Measurements from ENCODE around the gene CDC123. TPM values are rescaled to one million over a fixed set of nuclear protein-coding genes. Genes with fewer than 3 reads are reported as not detected.
"Not testable (repeated sequence)": the region's sequence is repeated elsewhere in the genome, so short reads cannot be mapped to it uniquely, and the experiment has no call there.

Gene CDC123
- total RNA-seq, 1 experiment from 2014 or later, result 191 TPM

DNA sequence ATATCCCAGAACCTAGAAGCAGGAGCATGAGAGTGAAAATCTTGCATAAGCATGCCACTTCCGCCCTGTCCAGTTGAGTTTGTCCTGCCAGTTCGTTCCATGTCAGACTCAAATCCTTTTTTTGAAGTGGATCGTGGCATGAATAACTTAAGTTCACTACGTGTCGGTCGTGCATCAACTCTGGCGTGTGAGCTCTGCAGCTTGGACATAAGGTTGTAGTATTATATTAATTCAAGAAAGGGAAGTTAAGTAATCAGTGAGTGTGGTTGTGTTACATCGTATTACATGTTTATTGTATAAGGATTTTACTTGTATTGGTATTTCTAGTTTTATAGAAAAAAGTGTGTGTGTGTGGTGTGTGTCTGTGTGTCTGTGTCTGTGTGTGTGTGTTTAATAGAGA lies 23.0 kb downstream of the CDC123 start:
- in situ Hi-C loops (cut with HindIII; ENCODE audit: low pct_unique_long_range_greater_than_20kb, low sequenced_read_pairs), result no loop called here

DNA sequence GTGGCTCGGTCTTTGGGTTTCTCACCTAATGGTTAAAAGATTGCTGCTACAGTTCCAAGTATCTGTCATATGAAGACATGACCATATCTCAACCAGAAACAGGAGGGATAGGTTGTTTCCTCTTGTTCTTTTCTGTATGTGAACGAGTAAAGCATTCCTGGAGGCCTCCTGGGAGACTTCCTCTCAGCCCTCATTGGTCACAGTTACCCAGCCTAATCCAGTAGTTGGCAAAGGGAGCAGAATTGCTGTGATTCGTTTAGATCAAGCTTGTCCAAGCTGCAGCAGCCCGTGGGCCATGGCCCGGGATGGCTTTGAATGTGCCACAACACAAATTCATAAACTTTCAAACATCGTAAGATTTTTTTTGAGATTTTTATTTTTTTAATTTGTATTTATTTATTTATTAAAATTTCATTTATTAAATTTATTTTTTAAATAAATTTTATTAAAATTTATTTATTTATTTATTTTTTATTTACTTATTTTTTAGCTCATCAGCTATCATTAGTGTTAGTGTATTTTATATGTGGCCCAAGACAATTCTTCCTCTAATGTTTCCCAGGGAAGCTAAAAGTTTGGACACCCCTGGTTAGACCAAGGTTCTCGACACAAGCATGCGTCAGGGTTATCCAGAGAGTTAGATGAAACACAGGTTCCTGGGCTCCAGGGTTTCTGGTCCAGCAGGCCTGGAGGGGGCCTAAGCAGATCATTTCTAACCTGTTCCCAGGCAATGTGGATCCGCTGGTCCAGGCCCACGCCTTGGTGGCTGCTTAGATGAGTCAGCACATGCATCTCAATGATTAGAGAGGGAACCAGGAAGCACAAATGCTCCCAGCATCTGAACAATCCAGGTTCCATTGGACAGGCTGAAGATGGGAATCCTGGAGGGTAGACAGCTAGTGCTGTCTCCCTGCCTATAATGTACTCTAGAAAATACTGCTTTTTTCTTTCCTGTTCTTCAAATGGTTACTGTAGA lies 25.6 kb downstream of the CDC123 start:
- in situ Hi-C loops (cut with HindIII; ENCODE audit: low pct_unique_long_range_greater_than_20kb, low sequenced_read_pairs), result no loop called here

More for the DNA sequence above, 23.0 kb downstream of the CDC123 start:
- no peak for DNase-seq (ENCODE audit: low read depth)

DNA sequence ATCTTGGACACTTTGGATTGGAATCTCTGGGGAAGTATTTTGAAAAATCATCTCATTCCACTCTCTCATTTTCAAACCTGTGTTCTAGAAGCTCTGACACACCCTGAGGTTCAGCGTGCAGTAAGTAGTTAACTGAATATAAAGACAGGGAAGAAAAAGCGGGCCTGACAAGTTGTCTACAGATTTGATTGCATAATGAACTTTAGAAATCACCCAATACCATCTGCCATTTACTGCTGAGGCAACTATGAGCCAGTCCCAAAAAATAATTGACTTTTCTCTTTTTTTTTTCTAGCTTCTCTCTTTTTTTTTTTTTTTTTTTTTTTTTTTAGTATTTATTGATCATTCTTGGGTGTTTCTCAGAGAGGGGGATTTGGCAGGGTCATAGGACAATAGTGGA lies 29.5 kb downstream of the CDC123 start:
- in situ Hi-C loops (cut with HindIII; ENCODE audit: low pct_unique_long_range_greater_than_20kb, low sequenced_read_pairs), result no loop called here
- no peak for DNase-seq (ENCODE audit: low read depth)

More for the DNA sequence above, 25.6 kb downstream of the CDC123 start:
- DNase-seq (ENCODE audit: low read depth), result peak; percentile 74

DNA sequence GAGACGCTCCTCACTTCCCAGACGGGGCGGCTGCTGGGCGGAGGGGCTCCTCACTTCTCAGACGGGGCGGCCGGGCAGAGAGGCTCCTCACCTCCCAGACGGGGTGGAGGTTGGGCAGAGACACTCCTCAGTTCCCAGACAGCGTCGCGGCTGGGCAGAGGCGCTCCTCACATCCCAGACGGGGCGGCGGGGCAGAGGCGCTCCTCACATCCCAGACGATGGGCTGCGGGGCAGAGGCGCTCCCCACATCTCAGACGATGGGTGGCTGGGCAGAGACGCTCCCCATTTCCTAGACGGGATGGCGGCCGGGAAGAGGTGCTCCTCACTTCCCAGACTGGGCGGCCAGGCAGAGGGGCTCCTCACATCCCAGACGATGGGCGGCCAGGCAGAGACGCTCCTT lies 30.4 kb downstream of the CDC123 start:
- DNase-seq (ENCODE audit: low read depth); in situ Hi-C loops (cut with HindIII; ENCODE audit: low pct_unique_long_range_greater_than_20kb, low sequenced_read_pairs): not testable (repeated sequence)

DNA sequence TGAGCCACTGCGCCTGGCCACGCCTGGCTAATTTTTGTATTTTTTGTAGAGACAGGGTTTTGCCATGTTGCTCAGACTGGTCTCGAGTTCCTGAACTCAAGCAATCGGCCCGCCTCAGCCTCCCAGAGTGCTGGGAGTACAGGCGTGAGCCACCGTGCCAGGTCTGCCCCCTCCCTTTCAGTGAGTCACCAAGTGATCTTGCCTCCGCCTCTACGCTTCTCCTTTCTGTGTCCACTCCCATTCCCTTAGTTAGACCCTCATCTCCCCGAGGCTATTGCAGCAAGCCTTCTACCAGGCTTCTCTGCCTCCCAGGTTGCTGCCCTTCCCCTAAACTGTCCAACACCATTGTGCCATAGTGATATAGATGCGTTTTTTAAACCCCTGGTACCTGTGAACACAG lies 32.9 kb downstream of the CDC123 start:
- no peak for DNase-seq (ENCODE audit: low read depth)
- in situ Hi-C loops (cut with HindIII; ENCODE audit: low pct_unique_long_range_greater_than_20kb, low sequenced_read_pairs), result no loop called here

DNA sequence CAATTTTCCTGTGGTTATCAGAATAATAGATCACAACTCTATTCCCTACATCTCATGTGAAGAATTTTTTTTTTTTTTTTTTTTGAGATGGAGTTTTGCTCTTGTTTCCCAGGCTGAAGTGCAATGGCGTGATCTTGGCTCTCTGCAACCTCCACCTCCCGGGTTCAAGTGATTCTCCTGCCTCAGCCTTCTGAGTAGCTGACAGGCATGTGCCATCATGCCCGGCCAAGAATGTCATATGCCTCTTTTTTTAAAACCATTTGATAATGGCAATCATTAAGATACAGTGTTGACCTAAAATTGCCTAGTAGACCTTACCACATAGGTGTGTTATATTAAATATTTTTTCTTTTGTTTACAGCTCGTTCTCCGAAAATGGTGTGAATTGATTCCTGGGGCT lies 38.7 kb downstream of the CDC123 start:
- in situ Hi-C loops (cut with HindIII; ENCODE audit: low pct_unique_long_range_greater_than_20kb, low sequenced_read_pairs); DNase-seq (ENCODE audit: low read depth): not testable (repeated sequence)

DNA sequence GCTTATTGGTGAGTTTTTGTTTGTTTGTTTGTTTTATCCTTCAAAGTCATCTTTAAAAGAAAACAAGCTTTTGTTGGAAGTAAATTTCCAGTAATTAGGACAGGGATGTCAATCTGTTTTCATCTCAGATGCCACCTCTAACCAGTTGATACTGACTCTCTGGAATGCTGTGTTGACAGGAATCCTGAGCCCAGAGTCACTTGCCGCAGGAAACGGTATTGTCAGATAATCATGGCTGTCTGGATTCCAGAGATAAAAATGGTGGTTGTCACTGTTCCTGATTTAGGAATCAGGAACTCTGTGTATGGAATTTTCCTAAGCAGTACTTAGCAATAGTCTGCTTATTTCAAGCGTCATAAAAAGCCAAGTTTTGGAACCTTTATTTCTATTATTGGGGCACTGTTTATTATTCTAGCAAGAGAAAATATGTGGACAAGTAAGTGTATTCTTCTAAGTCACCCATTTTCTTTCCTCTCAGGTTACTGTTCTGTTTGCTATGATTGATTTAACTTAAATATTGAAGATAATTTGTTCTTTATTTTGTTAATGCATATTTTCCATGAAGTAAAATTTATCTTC lies 39.2 kb downstream of the CDC123 start:
- in situ Hi-C loops (cut with HindIII; ENCODE audit: low pct_unique_long_range_greater_than_20kb, low sequenced_read_pairs), result no loop called here
- DNase-seq (ENCODE audit: low read depth), result no peak

DNA sequence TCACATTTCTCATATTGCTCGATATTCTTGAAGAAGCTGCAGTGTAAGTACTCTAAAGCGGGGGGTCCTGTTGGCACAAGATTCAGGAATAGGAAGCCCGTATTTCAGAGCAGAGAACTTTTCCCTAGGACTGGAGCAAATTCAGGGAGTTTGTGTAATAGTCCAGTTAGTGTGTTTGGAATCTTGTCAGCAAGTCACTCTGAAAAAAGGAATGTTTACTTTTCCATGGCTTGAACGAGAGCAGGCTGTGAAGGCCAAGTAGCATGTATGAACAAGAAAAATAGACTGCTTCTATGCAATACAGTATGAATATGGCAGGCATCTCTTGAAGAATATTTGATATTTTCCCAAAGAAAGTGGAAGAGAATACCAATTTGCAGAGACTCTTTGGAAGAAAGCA lies 39.8 kb downstream of the CDC123 start:
- in situ Hi-C loops (cut with HindIII; ENCODE audit: low pct_unique_long_range_greater_than_20kb, low sequenced_read_pairs), result no loop called here
- DNase-seq (ENCODE audit: low read depth), result no peak

DNA sequence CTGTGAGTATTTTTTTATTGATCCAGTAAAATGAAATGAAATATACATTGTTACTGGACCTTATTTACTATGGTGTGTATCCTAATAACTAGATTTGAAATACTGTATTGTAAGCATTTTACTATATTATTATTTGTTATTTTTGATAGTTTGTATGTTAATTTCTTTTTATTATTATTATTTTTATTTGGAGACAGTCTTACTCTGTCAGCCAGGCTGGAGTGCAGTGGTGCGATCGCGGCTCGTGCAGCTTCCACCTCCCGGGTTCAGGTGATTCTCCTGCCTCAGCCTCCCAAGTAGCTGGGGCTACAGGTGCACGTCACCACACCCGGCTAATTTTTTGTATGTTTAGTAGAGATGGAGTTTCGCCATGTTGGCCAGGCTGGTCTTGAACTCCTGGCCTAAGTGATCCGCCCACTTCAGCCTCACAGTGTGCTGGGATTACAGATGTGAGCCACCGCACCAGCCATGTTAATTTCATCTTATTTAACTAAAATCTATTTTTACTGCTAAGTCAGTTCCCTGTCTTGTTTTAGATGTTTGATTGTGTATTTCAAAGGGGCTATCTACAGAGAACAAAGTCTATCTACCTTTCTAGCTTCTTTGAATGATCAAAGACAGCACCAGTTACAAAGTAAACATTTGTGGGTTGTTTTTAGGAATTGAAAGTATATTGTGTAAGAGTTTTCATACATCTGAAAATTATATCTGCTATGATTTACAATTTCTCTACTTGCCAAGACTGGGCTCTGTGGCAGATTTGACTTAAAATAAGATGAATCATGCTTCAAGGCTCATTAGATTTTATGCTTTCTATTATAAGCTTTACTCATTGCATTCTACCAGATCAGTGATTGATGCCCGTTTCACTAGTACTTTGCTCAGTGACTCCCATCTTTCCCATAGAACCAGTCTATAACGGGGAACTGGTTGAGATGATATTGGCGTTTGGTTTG lies 41.6 kb downstream of the CDC123 start:
- peak; percentile 53 for DNase-seq (ENCODE audit: low read depth)
- in situ Hi-C loops (cut with HindIII; ENCODE audit: low pct_unique_long_range_greater_than_20kb, low sequenced_read_pairs), result no loop called here

DNA sequence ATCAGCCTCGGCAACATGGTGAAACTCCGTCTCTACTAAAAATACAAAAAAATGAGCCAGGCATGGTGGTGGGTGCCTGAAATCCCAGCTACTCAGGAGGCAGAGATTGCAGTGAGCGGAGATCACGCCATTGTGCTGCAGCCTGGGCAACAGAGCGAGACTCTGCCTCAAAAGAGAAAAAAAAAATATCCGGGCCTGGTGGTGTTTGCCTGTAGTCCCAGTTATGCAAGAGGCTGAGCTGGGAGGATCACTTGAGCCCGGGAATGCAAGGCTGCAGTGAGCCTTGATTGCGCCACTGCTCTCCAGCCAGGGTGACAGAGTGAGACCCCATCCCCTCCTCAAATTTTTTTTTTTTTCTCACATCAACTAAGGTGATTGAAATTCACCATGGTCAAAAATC lies 42.8 kb downstream of the CDC123 start:
- in situ Hi-C loops (cut with HindIII; ENCODE audit: low pct_unique_long_range_greater_than_20kb, low sequenced_read_pairs), result no loop called here
- no peak for DNase-seq (ENCODE audit: low read depth)

DNA sequence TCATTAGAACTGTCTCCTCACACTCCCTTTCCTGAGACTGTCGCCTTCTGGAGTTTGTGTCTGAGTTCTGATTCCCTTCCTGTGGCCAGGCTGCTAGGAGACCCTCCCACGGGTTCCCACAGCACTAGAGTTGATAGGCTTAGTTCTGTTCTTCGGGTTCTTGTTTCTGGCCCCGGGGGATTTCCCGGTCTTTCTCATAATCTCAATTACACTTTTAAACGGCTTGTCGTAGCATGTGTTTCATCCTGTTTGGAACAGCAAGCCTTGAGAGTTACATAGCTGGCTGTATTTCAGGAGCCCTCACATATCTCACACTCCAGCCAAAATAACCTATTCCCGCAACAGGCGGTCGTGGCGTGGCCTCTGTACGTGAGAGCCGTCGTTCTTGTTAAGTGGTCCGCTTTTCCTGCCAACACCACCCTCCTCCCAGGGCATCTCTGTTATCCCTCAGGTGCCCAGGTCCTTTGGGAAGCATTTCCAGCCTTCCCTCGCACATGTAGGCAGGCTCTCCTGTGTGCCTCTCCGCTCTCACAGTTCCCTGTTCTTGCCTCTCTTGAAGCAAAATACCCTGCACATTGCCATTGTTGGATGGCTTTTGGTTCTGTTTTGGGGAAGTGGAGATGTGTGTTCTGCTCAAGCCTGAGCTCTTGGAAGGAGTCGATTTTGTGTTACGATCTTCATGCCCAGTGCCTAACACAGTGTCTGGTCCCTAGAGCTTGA lies 46.0 kb downstream of the CDC123 start:
- in situ Hi-C loops (cut with HindIII; ENCODE audit: low pct_unique_long_range_greater_than_20kb, low sequenced_read_pairs), result no loop called here
- no peak for DNase-seq (ENCODE audit: low read depth)

DNA sequence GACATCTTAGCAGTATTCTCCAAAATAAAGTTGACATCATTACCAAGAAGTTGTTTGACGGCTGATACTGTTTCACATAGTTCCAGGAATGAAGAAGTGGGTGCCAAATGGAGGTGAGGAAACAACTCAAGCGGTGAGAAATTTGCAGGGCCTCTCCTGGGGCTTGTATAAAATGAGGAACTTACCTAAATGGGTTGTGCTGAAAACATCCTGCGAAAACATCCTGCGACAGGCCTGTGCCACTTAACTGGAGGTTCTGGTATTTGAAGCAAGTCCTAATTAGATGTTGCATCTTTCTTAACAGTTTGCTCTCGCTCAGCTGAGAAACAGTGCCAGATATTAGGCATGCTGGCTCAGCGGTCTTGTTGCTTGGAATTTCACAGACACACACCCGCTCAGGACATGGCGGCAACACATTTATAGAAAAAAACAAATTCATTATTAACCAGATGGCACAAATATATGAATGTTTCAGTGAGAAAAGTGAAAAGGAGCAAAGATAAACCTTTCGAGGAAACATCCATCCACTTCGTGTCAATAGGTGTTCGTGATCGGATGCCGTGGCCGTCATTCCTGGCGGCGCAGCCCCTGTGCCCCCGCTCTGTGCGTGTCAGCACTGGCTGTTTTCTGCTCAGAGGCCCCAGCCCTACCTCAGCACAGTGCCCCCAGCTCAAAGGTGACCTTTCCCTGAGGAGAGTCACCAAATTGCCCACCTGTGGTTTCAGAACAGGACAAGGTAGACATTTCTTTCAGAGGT lies 48.1 kb downstream of the CDC123 start:
- in situ Hi-C loops (cut with HindIII; ENCODE audit: low pct_unique_long_range_greater_than_20kb, low sequenced_read_pairs), result no loop called here
- no peak for DNase-seq (ENCODE audit: low read depth)

DNA sequence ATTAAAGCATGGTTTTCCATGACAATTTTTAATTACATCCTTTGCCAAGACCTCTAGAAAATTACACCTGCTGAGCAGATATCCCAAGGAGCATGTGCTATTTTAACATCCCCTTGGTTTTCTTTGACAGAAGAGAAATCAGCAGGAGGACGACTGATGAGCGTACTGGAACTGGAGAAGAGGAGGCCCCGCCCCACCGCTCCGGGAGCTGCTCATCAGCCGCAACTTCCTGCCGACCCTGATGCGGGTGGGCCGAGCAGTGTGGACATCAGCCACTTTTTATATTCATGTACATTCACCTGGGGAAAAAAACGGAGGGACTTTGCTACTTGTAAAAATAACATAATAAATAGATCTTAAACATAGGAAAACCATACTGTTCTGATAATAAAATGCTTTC lies 54.2 kb downstream of the CDC123 start:
- DNase-seq (ENCODE audit: low read depth), result no peak
- in situ Hi-C loops (cut with HindIII; ENCODE audit: low pct_unique_long_range_greater_than_20kb, low sequenced_read_pairs), result loop anchor here (25.0 kb wide), 1 partner anchor 462 kb away; no protein-coding TSS in a partner anchor

DNA sequence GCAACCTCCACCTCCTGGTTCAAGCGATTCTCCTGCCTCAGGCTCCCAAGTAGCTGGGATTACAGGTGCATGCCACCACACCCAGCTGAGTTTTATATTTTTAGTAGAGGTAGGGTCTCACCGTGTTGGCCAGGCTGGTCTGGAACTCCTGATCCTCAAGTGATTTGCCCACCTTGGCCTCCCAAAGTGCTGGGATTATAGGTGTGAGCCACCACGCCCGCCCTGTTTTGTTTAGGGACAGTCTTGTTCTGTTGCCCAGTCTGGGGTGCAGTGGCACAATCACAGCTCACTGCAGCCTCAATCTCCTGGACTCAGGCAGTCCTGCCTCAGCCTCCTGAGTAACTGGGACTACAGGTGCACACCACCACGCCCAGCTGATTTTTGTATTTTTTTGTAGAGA lies 54.7 kb downstream of the CDC123 start:
- in situ Hi-C loops (cut with HindIII; ENCODE audit: low pct_unique_long_range_greater_than_20kb, low sequenced_read_pairs), result loop anchor here (25.0 kb wide), 1 partner anchor 462 kb away; no protein-coding TSS in a partner anchor

DNA sequence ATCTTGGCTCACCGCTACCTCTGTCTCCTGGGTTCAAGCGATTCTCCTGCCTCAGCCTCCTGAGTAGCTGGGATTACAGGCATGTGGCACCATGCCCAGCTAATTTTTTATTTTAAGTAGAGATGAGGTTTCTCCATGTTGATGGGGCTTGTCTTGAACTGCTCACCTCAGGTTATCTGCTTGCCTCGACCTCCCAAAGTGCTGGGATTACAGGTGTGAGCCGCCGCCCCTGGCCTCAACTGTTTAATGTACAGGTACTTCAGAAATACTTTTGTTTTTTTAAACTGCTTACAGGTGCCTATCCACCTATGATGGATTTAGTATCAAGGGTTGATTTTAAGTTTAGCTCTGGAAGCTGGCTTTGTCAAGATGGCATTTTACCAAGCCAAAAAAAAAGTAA lies 55.6 kb downstream of the CDC123 start:
- no peak for DNase-seq (ENCODE audit: low read depth)
- in situ Hi-C loops (cut with HindIII; ENCODE audit: low pct_unique_long_range_greater_than_20kb, low sequenced_read_pairs), result loop anchor here (25.0 kb wide), 1 partner anchor 461 kb away; no protein-coding TSS in a partner anchor

More for the DNA sequence above, 54.7 kb downstream of the CDC123 start:
- DNase-seq (ENCODE audit: low read depth), result not testable (repeated sequence)

DNA sequence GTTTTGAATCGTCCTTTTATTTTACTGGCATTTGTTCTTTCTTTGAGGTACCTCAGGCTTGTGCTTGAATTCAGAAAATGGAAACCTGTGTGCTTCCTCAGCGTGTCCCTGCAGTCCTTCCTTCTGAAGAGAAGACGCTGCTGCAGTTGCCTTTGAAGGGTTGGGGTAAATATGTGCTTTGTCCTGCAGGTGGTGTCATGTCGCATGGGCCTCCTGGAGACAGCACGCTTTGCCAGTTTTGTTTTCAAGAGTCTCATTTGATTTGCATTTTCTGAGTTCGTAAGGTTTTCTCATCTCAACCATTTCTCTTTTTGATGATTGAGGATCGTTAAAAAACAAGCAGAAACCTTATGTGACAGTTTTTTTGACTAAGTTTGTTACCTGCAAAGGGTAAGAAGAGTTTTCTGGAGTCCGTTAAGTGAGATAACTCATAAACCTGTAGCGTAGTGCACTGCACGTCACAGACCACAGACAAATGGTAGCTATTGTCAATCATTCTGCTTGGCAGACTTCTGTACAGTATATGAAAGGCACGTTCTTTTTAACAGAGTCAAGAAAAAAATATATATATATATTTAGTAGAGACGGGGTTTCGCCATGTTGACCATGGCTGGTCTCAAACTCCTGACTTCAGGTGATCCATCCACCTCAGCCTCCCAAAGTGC lies 57.0 kb downstream of the CDC123 start:
- in situ Hi-C loops (cut with HindIII; ENCODE audit: low pct_unique_long_range_greater_than_20kb, low sequenced_read_pairs), result loop anchor here (25.0 kb wide), 1 partner anchor 459 kb away; no protein-coding TSS in a partner anchor
- DNase-seq (ENCODE audit: low read depth), result no peak
